Smooth muscle cell (in vitro differentiated cells): ENCODE measurements around the gene GCK. TPM values are rescaled to one million over a fixed set of nuclear protein-coding genes. Genes with fewer than 3 reads are reported as not detected.

Source experiments
- DNase-seq: peaks from one replicate; lab custom pipeline; 2025; ENCODE audit not compliant: unreplicated experiment; lab: John Stamatoyannopoulos, UW
- H2AFZ ChIP-seq: fragments of 200-600 bp; sonication (generic); 2 replicates; pipeline ENCODE4 v1.6.0; 2016; ENCODE audit warnings: antibody characterized with exemption, low read depth, mild to moderate bottlenecking
- H3F3A ChIP-seq: fragments of 200-600 bp; sonication (generic); 2 replicates; pipeline ENCODE4 v1.6.0; 2017; ENCODE audit warnings: antibody characterized with exemption, low read depth
- H3K27ac ChIP-seq: fragments of 200-600 bp; sonication (generic); 2 replicates; pipeline ENCODE4 v1.5.1; 2016; ENCODE audit warnings: low read depth, mild to moderate bottlenecking
- H3K27me3 ChIP-seq: fragments of 200-600 bp; sonication (generic); 2 replicates; pipeline ENCODE4 v1.6.1; 2016; ENCODE audit warnings: low read depth, mild to moderate bottlenecking
- H3K36me3 ChIP-seq: fragments of 200-600 bp; sonication (generic); 2 replicates; pipeline ENCODE4 v1.5.1; 2016; ENCODE audit warnings: low read depth
- H3K4me1 ChIP-seq: fragments of 200-600 bp; sonication (generic); 2 replicates; pipeline ENCODE4 v1.5.1; 2016; ENCODE audit warnings: low read depth
- H3K4me2 ChIP-seq: fragments of 200-600 bp; sonication (generic); 2 replicates; pipeline ENCODE4 v1.6.0; 2016; ENCODE audit warnings: mild to moderate bottlenecking
- H3K4me3 ChIP-seq: fragments of 200-600 bp; sonication (generic); 2 replicates; pipeline ENCODE4 v1.5.1; 2016; ENCODE audit warnings: mild to moderate bottlenecking
- H3K79me2 ChIP-seq: fragments of 200-600 bp; sonication (generic); 2 replicates; pipeline ENCODE4 v1.6.0; 2016; ENCODE audit warnings: low read depth, mild to moderate bottlenecking
- H3K9ac ChIP-seq: fragments of 200-600 bp; sonication (generic); 2 replicates; pipeline ENCODE4 v1.6.0; 2016; ENCODE audit warnings: low read depth
- H3K9me3 ChIP-seq: fragments of 200-600 bp; sonication (generic); replicated peaks from 2 replicates; pipeline ENCODE4 v1.5.1; 2016; ENCODE audit warnings: low read depth
- H4K20me1 ChIP-seq: fragments of 200-600 bp; sonication (generic); 2 replicates; pipeline ENCODE4 v1.6.0; 2016; ENCODE audit warnings: low read depth
- WGBS: methylation state at CpG from one replicate; pipeline ENCODE4 v1.1.7; 2016; ENCODE audit warnings: low lambda C conversion rate; 5-methylcytosine and 5-hydroxymethylcytosine counted together
- polyA plus RNA-seq: library from polyadenylated mRNA; unstranded; fragments of >200 nt; fragmentation: Nextera tagmentation; extraction: Ambion mirVana; gene quantifications from 2 replicates; pipeline ENCODE4 v1.2.1, GENCODE V29; 2016
- total RNA-seq: library from RNA; depleted of rRNA; stranded (reverse); fragments of >200 nt; gene quantifications from 2 replicates; pipeline ENCODE4 v1.2.3, GENCODE V29; 2014
- TF ChIP-seq, protein P1 (sequence below): fragments of 200-600 bp; sonication (generic); IDR thresholded peaks from 2 replicates; pipeline ENCODE4 v1.5.1; 2017; ENCODE audit warnings: borderline replicate concordance, mild to moderate bottlenecking, antibody characterized with exemption; ENCODE audit not compliant: insufficient read depth, poor library complexity, severe bottlenecking

Gene GCK
- total and polyA plus RNA-seq, 2 experiments from 2014 or later: 1.6 to 5.5 TPM

GRCh38 chr7:44100458-44101302, 88.6 kb downstream of the GCK start:
- H3F3A ChIP-seq: peaks cover 22% of the 10 kb centered on the region
- peak; percentile 29 for DNase-seq
- TF ChIP-seq, protein P1, sequence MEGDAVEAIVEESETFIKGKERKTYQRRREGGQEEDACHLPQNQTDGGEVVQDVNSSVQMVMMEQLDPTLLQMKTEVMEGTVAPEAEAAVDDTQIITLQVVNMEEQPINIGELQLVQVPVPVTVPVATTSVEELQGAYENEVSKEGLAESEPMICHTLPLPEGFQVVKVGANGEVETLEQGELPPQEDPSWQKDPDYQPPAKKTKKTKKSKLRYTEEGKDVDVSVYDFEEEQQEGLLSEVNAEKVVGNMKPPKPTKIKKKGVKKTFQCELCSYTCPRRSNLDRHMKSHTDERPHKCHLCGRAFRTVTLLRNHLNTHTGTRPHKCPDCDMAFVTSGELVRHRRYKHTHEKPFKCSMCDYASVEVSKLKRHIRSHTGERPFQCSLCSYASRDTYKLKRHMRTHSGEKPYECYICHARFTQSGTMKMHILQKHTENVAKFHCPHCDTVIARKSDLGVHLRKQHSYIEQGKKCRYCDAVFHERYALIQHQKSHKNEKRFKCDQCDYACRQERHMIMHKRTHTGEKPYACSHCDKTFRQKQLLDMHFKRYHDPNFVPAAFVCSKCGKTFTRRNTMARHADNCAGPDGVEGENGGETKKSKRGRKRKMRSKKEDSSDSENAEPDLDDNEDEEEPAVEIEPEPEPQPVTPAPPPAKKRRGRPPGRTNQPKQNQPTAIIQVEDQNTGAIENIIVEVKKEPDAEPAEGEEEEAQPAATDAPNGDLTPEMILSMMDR: no peak
- no peaks in the 10 kb centered on the region for H3K36me3 ChIP-seq
- WGBS: 35% methylated on average over 10 of the region's 10 CpGs
- H3K9ac ChIP-seq: peak overlapping the region; percentile 68
- H3K9me3 ChIP-seq: no peaks in the 10 kb centered on the region
- H3K4me1 ChIP-seq: no peaks in the 10 kb centered on the region
- H3K4me3 ChIP-seq: no peak overlapping the region
- peak overlapping the region; percentile 88 for H3K27ac ChIP-seq
- peaks cover 3% of the 10 kb centered on the region for H4K20me1 ChIP-seq
- peak overlapping the region; percentile 28 for H2AFZ ChIP-seq
- peak overlapping the region; percentile 9 for H3K4me2 ChIP-seq
- peaks cover 13% of the 10 kb centered on the region for H3K79me2 ChIP-seq
- H3K27me3 ChIP-seq: no peaks in the 10 kb centered on the region

- peaks cover 22% of the 10 kb centered on the region for H3F3A ChIP-seq
- no peak overlapping the region for H3K9ac ChIP-seq
- H3K4me2 ChIP-seq: peak overlapping the region; percentile 9
- peak overlapping the region; percentile 36 for H2AFZ ChIP-seq
- no peaks in the 10 kb centered on the region for H4K20me1 ChIP-seq
- H3K36me3 ChIP-seq: no peaks in the 10 kb centered on the region
- H3K4me1 ChIP-seq: no peaks in the 10 kb centered on the region
- H3K79me2 ChIP-seq: peaks cover 4% of the 10 kb centered on the region
- no peak for DNase-seq
- peak overlapping the region; percentile 88 for H3K27ac ChIP-seq
- no peaks in the 10 kb centered on the region for H3K27me3 ChIP-seq
- no peak overlapping the region for H3K4me3 ChIP-seq
- 87% methylated on average over 4 of the region's 4 CpGs for WGBS
- no peaks in the 10 kb centered on the region for H3K9me3 ChIP-seq
- TF ChIP-seq, protein P1: no peak
Observed at GRCh38 chr7:44099669-44100068, 89.6 kb downstream of the GCK start.

GRCh38 chr7:44098092-44099068, 90.9 kb downstream of the GCK start:
- peaks cover 20% of the 10 kb centered on the region for H3F3A ChIP-seq
- H3K27me3 ChIP-seq: no peaks in the 10 kb centered on the region
- no peak overlapping the region for H3K4me2 ChIP-seq
- H3K79me2 ChIP-seq: no peaks in the 10 kb centered on the region
- TF ChIP-seq, protein P1: no peak
- H3K27ac ChIP-seq: no peak overlapping the region
- H3K9me3 ChIP-seq: no peaks in the 10 kb centered on the region
- no peak overlapping the region for H3K9ac ChIP-seq
- no peak for DNase-seq
- no peak overlapping the region for H2AFZ ChIP-seq
- H3K4me3 ChIP-seq: no peak overlapping the region
- no peaks in the 10 kb centered on the region for H3K36me3 ChIP-seq
- no peaks in the 10 kb centered on the region for H4K20me1 ChIP-seq
- no peaks in the 10 kb centered on the region for H3K4me1 ChIP-seq
- WGBS: 95% methylated on average over 6 of the region's 6 CpGs
